ENCODE results near the gene ANAPC4.
"Not testable (repeated sequence)": the region's sequence is repeated elsewhere in the genome, so short reads cannot be mapped to it uniquely, and the experiment has no call there.

DNA sequence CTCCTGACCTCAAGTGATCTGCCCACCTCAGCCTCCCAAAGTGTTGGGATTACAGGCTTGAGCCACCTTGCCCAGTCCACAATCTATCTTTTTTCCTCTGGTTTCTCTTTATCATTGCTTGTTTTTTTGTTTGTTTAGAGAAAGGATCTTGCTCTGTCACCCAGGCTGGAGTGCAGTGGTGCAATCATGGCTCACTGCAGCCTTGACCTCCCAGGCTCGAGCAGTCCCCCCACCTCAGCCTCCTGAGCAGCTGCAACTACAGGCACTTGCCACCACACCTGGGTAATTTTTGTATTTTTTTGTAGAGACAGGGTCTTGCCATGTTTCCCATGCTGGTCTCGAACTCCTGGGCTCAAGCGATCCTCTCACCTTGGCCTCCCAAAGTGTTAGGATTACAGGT, 48.6 kb upstream of the ANAPC4 start:
- not testable (repeated sequence) for TF ChIP-seq EP300 (IDR thresholded peaks at IDR 0.05)
- TF ChIP-seq, protein P1, sequence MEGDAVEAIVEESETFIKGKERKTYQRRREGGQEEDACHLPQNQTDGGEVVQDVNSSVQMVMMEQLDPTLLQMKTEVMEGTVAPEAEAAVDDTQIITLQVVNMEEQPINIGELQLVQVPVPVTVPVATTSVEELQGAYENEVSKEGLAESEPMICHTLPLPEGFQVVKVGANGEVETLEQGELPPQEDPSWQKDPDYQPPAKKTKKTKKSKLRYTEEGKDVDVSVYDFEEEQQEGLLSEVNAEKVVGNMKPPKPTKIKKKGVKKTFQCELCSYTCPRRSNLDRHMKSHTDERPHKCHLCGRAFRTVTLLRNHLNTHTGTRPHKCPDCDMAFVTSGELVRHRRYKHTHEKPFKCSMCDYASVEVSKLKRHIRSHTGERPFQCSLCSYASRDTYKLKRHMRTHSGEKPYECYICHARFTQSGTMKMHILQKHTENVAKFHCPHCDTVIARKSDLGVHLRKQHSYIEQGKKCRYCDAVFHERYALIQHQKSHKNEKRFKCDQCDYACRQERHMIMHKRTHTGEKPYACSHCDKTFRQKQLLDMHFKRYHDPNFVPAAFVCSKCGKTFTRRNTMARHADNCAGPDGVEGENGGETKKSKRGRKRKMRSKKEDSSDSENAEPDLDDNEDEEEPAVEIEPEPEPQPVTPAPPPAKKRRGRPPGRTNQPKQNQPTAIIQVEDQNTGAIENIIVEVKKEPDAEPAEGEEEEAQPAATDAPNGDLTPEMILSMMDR (IDR thresholded peaks at IDR 0.05) = not testable (repeated sequence)
